Vagina (tissue), 2 donors: ENCODE data around the gene NFIA.

Experiments
- CTCF ChIP-seq, 3 experiments: fragments of 450-650 bp in 2 of 3; fragments of 200-600 bp in 1 of 3; sonication (generic) in 1 of 3; IDR thresholded peaks; one replicate each; pipeline ENCODE4 v1.5.1; 2017 to 2019; ENCODE audit warnings: antibody characterized with exemption in 3 of 3, mild to moderate bottlenecking in 2 of 3, moderate library complexity in 2 of 3
- POLR2A ChIP-seq, 2 donors: fragments of 450-650 bp; IDR thresholded peaks; one replicate each; pipeline ENCODE4 v1.6.1; 2017; ENCODE audit warnings: antibody characterized with exemption in 2 of 2, mild to moderate bottlenecking in 2 of 2, moderate library complexity in 2 of 2

GRCh38 chr1:61445269-61445825 lies 363.0 kb downstream of the NFIA start:
- TF ChIP-seq CTCF (IDR thresholded peaks at IDR 0.05), result no peak
- TF ChIP-seq POLR2A (IDR thresholded peaks at IDR 0.05), result no peak
